GM19328 (cell line): ENCODE results near the gene MBD5.
A peak's percentile ranks its signal among the peaks of the same experiment; 100 is the strongest.

ENCODE experiments used
- ATAC-seq: cut with Tn5 transposase; IDR thresholded peaks from one replicate; pipeline ENCODE4 v1.9.1; 2021; ENCODE audit warnings: mild to moderate bottlenecking, moderate library complexity; ENCODE audit not compliant: unreplicated experiment

Gene MBD5

GRCh38 chr2:148450531-148450930 lies 429.6 kb downstream of the MBD5 start:
- ATAC-seq: no peak

GRCh38 chr2:148451046-148451445 lies 430.2 kb downstream of the MBD5 start:
- ATAC-seq: no peak

DNA sequence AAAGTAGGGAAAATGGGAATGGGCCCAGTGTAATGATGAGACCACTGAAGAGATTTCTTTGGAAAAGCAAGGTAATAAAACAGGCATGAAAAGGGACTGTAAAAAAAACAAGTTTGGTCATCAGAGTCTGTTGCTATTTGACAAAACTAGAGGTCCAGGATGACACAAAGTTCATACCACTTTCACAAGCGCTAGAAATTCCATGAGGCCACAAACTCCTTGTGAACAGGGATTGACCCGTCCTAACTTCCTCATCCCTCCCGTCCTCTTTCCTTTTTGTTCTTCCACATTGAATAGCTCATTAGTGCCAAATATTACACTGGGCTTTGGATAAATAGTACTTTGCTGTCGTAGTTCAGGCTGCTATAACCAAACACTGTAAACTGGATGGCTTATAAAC lies 434.9 kb downstream of the MBD5 start:
- no peak for ATAC-seq

DNA sequence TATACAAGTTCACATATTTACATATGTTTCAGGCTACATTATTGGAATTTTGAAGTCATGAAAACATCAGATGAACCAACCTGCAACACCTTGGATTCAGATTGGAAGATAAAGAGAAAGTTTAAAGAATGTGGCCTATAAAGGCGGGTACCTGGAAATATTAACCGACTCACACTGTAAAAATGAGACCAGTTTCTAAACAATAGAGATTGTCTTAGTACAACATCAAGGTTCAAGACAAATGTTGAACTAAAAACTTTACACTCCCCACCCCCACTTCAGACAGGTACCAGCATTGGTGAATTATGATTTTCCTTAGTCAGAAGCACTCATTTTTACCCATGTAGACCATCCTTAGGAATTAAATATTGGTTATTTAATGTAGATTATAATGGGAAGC lies 437.3 kb downstream of the MBD5 start:
- no peak for ATAC-seq

DNA sequence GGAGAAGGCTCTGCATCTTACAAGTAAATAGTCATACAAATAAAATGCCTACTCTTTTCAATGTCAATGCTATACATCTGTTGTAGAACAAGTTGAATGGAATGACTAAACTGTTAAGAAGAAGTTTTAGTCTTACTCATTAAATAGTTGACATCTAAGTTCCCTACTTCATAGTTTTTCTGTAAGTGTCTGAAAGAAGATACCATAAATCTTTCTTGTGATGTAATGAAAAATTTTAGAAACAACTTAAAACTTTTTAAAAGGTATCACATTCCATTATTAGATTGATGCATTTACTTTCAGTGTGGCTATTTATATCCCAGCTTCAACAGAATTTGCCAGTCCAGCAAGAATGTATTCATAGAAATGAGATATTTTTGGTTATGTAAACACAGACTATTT lies 438.5 kb downstream of the MBD5 start:
- no peak for ATAC-seq

GRCh38 chr2:148461876-148462275 lies 441.0 kb downstream of the MBD5 start:
- no peak for ATAC-seq

GRCh38 chr2:148475626-148476025 lies 454.7 kb downstream of the MBD5 start:
- no peak for ATAC-seq

DNA sequence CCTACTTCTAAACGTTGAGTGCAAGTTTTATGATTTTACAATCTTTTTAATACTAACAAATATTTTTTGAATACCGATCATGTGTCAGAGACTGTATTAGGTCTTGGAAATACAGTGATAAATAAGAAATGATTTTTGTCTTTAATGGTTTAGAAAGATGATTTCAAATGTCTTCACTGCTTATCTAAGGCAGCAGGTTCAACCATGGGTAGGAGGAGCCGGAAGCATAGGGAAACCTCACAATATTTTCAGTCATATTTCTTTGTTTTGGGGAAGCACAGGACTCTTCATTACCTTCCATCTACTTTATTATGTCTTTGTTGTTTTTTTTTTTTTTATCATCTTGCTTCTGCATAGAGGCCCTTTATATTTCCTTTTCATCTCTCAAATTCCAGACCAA lies 458.5 kb downstream of the MBD5 start:
- ATAC-seq: no peak

- ATAC-seq: no peak
These were observed 462.8 kb downstream of the MBD5 start for GRCh38 chr2:148483665-148484064.

DNA sequence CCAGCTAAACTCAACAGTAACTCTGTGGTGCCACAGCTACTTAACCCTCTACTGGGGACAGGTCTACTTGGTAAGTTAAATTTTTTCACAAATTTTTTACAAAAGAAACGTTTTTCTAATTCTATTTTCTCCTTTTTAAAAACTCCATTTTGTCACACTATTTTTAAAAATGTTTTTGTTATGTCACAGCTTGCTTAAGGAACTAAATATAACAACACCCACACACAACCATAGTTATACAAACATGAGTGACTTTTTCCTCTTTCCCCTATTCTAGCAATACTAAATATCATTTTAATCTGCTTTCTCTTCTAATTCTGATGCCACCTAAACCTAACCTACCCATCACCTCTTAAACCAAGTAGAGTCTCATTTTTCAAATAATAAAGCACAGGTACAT lies 463.2 kb downstream of the MBD5 start:
- ATAC-seq: no peak

DNA sequence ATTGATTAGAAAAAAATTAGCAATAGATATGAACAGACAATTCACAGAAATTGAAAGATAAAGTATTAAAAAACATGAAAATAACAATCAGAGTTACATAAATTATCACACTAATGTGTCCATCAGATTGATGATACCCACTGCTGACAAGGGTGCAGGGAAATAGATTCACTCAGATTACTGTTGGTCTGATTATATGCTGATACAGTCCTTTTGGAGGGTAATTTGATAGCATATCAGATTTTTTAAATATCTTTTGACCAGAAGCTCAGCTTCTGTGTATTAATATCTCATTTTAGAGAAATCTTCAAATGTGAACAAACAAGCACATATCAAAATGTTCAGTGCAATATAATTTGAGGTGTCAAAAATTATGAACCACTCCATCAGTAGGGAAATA lies 465.8 kb downstream of the MBD5 start:
- ATAC-seq: no peak

DNA sequence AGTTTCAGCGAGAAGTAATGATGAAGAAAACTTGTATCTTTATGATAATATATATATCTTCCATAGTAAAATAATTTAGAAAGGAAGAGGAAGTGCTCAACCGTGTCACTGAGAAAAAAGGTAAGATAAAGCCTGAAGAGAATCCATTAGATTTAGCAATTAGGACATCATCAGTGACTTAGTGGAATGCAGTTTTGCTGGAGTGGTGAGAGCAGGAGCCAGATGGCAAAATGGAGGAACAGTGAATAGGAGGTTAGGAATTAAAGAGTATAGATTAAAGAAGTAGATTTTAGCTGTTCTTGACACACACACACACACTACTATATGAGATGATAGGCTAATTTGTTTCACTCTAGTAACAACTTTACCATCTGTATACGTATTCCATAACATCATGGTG lies 466.5 kb downstream of the MBD5 start:
- ATAC-seq: no peak

- ATAC-seq: no peak
These were observed 470.0 kb downstream of the MBD5 start for GRCh38 chr2:148490840-148491439.

- ATAC-seq: no peak
These were observed 473.1 kb downstream of the MBD5 start for GRCh38 chr2:148493822-148494563.

DNA sequence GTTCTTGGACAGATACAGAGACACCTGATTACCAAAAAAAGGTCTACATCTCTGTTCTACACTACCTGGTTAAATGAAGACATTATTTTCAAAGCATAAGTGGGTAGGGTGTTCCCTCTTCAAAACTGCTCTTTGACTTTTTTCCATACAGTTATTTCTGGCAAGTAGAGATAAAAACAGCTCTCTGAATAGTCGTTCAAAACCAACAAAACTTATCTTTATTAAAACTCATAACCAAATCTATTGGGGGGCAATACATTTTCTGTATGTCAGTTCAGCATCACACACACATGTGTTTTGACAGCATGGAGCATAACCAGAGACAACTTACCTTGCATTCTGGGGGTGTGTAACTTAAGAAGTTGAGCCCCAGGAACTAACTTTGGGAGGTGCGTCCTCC lies 474.7 kb downstream of the MBD5 start:
- no peak for ATAC-seq

DNA sequence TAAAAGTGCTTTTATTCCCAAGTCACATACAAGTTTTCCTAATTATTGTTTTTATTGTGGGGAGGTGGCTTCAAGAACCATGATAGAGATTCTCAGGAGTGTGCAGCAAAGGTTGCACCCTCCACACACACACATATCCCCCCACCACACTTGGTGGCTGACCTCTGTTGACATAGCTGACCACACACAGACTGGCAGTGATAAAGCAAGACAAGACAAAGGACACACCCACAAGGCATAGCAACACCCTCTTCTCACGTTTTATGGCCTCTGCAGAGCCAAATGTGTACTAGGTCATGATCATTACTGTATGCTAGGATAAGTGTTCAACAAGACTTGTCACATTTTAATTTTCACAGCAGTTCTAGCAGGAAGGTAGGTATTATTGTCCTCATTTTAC lies 480.7 kb downstream of the MBD5 start:
- no peak for ATAC-seq

- ATAC-seq: no peak
These were observed 482.6 kb downstream of the MBD5 start for GRCh38 chr2:148503516-148503915.

DNA sequence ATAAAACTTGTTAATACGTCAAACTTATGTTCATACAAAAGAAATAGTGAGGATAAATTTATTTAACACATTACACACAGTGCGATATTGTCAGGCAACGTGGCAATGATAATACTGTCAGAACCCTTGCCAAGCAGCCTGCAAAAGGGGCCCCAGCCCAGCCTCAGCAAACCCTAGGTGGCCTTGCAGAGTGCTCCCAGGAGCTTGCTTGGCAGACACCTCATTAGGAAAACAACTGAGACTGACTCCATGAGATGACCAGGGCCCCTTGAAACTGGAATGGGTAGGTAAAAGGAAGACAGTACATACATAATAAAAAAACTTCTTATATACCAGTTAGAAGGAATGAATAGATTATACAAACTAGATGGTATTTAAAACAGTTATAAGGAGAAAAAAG lies 487.1 kb downstream of the MBD5 start:
- ATAC-seq: no peak

- no peak for ATAC-seq
These were observed 488.0 kb downstream of the MBD5 start for GRCh38 chr2:148508878-148509287.

- ATAC-seq: peak; percentile 100
These were observed 488.5 kb downstream of the MBD5 start for GRCh38 chr2:148509288-148509902.

- ATAC-seq: no peak
These were observed 491.0 kb downstream of the MBD5 start for GRCh38 chr2:148511883-148512282.

DNA sequence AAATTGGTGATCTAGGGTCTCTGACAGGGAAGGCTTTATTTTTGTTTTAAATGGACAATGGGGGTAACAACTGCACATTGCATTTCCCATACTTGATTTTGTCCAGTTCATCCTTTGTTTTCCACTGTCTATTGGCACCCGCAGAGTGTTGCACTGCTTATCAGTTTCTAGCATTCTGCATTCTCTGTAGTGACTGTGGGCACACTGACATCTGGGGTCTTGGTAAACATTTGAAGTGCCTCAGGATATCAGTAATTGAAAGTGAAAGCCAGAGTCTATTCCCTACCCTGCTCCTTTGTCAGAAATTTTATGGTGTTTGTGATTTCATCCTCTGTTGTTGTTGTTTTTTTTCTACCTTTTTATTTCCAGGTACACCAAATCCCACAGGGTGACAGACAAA lies 491.6 kb downstream of the MBD5 start:
- no peak for ATAC-seq
